Bronchial epithelial cell (primary cell): Measurements from ENCODE around the gene SOX5. TPM values are rescaled to one million over a fixed set of nuclear protein-coding genes. Genes with fewer than 3 reads are reported as not detected.

ENCODE experiments used
- DNase-seq: peaks from one replicate; pipeline ENCODE4 v3.0.0-alpha.2; 2010; ENCODE audit warnings: low read depth
- FAIRE-seq: peaks from 2 replicates; lab custom pipeline; 2011; peaks lifted over from hg19 to GRCh38; lab: Jason Lieb, UNC
- H3K27me3 ChIP-seq: 2 replicates; pipeline ENCODE4 v1.5.1; 2011; ENCODE audit warnings: low read length; ENCODE audit not compliant: control insufficient read depth, insufficient read depth
- H3K36me3 ChIP-seq: 2 replicates; pipeline ENCODE4 v1.5.1; 2011; ENCODE audit warnings: low read length; ENCODE audit not compliant: control insufficient read depth, insufficient read depth
- H3K4me3 ChIP-seq: 2 replicates; pipeline ENCODE4 v1.5.1; 2011; ENCODE audit warnings: mild to moderate bottlenecking, low read depth, low read length, control low read depth
- total RNA-seq: library from RNA; depleted of rRNA; stranded (reverse); fragments of >200 nt; gene quantifications from 2 replicates; pipeline ENCODE4 v1.2.1, GENCODE V29; 2014
- TF ChIP-seq, protein P1 (sequence below): IDR thresholded peaks from 2 replicates; pipeline ENCODE4 v1.5.1; 2011; ENCODE audit warnings: mild to moderate bottlenecking, moderate library complexity, low read length, control low read depth, inconsistent platforms; ENCODE audit not compliant: insufficient read depth, severe bottlenecking

SOX5 gene
- total RNA-seq, 1 donor from 2014 or later, result under 0.01 TPM

- DNase-seq, result no peak
- Histone ChIP-seq H3K4me3 (no peak overlapping the region), H3K27me3 (no peaks in the 10 kb centered on the region), H3K36me3 (no peaks in the 10 kb centered on the region)
- TF ChIP-seq, protein P1, sequence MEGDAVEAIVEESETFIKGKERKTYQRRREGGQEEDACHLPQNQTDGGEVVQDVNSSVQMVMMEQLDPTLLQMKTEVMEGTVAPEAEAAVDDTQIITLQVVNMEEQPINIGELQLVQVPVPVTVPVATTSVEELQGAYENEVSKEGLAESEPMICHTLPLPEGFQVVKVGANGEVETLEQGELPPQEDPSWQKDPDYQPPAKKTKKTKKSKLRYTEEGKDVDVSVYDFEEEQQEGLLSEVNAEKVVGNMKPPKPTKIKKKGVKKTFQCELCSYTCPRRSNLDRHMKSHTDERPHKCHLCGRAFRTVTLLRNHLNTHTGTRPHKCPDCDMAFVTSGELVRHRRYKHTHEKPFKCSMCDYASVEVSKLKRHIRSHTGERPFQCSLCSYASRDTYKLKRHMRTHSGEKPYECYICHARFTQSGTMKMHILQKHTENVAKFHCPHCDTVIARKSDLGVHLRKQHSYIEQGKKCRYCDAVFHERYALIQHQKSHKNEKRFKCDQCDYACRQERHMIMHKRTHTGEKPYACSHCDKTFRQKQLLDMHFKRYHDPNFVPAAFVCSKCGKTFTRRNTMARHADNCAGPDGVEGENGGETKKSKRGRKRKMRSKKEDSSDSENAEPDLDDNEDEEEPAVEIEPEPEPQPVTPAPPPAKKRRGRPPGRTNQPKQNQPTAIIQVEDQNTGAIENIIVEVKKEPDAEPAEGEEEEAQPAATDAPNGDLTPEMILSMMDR, result no peak
- FAIRE-seq, result no peak
Observed at GRCh38 chr12:23587833-23588559, 361.5 kb downstream of the SOX5 start.

DNA sequence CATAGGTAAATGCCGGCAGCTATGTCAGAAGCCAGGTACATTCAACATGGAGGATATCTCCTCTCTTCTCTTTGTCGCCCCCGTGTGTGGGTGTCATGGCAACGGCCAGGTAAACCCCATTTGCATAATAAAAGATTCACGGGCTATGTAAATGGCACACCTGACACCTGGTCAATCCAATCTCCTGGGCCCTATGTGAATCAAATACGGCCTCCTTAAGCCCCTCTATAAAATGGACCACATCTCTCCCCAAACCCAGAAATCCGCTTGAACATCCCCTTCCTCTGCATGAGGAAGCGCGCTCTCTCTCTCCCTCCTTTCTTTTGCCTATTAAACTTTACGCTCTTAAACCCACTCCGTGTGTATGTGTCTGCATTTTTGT, 363.7 kb downstream of the SOX5 start:
- H3K36me3 ChIP-seq, result no peaks in the 10 kb centered on the region
- no peak overlapping the region for H3K4me3 ChIP-seq
- TF ChIP-seq, protein P1, result no peak
- no peak for DNase-seq
- FAIRE-seq, result no peak
- no peaks in the 10 kb centered on the region for H3K27me3 ChIP-seq

GRCh38 chr12:23585156-23585781, 364.2 kb downstream of the SOX5 start:
- FAIRE-seq (no peak), DNase-seq (no peak)
- Histone ChIP-seq H3K27me3 (no peaks in the 10 kb centered on the region), H3K4me3 (no peak overlapping the region), H3K36me3 (no peaks in the 10 kb centered on the region)
- TF ChIP-seq, protein P1, result no peak

- TF ChIP-seq, protein P1, result no peak
- Histone ChIP-seq H3K27me3 (no peaks in the 10 kb centered on the region), H3K36me3 (no peaks in the 10 kb centered on the region), H3K4me3 (no peak overlapping the region)
- DNase-seq (peak; percentile 37), FAIRE-seq (no peak)
Observed at GRCh38 chr12:23581913-23582312, 367.6 kb downstream of the SOX5 start.

GRCh38 chr12:23579257-23579656, 370.2 kb downstream of the SOX5 start:
- TF ChIP-seq, protein P1, result no peak
- Histone ChIP-seq H3K4me3 (no peak overlapping the region), H3K36me3 (no peaks in the 10 kb centered on the region), H3K27me3 (no peaks in the 10 kb centered on the region)
- no peak for DNase-seq
- FAIRE-seq, result no peak
